Measurements from ENCODE around the gene PRKACG.
"Not testable (repeated sequence)": the region's sequence is repeated elsewhere in the genome, so short reads cannot be mapped to it uniquely, and the experiment has no call there.

PRKACG gene

GRCh38 chr9:69014013-69014412, at the start of gene PRKACG:
PRKACG (minus strand) TSS chr9:69014113; CDS start chr9:69014092, 21 bp downstream.
- DNase-seq (ENCODE audit: low read depth, low spot score) = no peak

- DNase-seq (ENCODE audit: low read depth, low spot score) = no peak
Measured at GRCh38 chr9:69062195-69062594, 48.3 kb upstream of the PRKACG start.

GRCh38 chr9:69060766-69061165, 46.9 kb upstream of the PRKACG start:
- no peak for DNase-seq (ENCODE audit: low read depth, low spot score)

GRCh38 chr9:69058101-69058500, 44.2 kb upstream of the PRKACG start:
- no peak for DNase-seq (ENCODE audit: low read depth, low spot score)

- no peak for DNase-seq (ENCODE audit: low read depth, low spot score)
Measured at GRCh38 chr9:69056191-69056815, 42.4 kb upstream of the PRKACG start.

- DNase-seq (ENCODE audit: low read depth, low spot score) = no peak
Measured at GRCh38 chr9:69054989-69055388, 41.1 kb upstream of the PRKACG start.

- DNase-seq (ENCODE audit: low read depth, low spot score) = not testable (repeated sequence)
Measured at GRCh38 chr9:69050936-69051335, 37.0 kb upstream of the PRKACG start.

- DNase-seq (ENCODE audit: low read depth, low spot score) = no peak
Measured at GRCh38 chr9:69049094-69049493, 35.2 kb upstream of the PRKACG start.

GRCh38 chr9:69047371-69047770, 33.5 kb upstream of the PRKACG start:
- peak; percentile 62 for DNase-seq (ENCODE audit: low read depth, low spot score)

GRCh38 chr9:69046723-69047122, 32.8 kb upstream of the PRKACG start:
- no peak for DNase-seq (ENCODE audit: low read depth, low spot score)

GRCh38 chr9:69045821-69046220, 31.9 kb upstream of the PRKACG start:
- DNase-seq (ENCODE audit: low read depth, low spot score) = no peak

GRCh38 chr9:69044240-69045219, 30.6 kb upstream of the PRKACG start:
- DNase-seq (ENCODE audit: low read depth, low spot score) = peak; percentile 68

GRCh38 chr9:69040646-69041045, 26.7 kb upstream of the PRKACG start:
- DNase-seq (ENCODE audit: low read depth, low spot score) = no peak

- no peak for DNase-seq (ENCODE audit: low read depth, low spot score)
Measured at GRCh38 chr9:69036799-69037198, 22.9 kb upstream of the PRKACG start.

- DNase-seq (ENCODE audit: low read depth, low spot score) = no peak
Measured at GRCh38 chr9:69036309-69036708, 22.4 kb upstream of the PRKACG start.

GRCh38 chr9:69035438-69036308, 21.8 kb upstream of the PRKACG start, which contains the start of gene FXN:
FXN (plus strand) TSS chr9:69035752; CDS start chr9:69035783, 31 bp downstream.
- DNase-seq (ENCODE audit: low read depth, low spot score) = peak; percentile 33

GRCh38 chr9:69034071-69034470, 20.2 kb upstream of the PRKACG start:
- no peak for DNase-seq (ENCODE audit: low read depth, low spot score)

GRCh38 chr9:69030851-69031645, 17.1 kb upstream of the PRKACG start:
- no peak for DNase-seq (ENCODE audit: low read depth, low spot score)

- no peak for DNase-seq (ENCODE audit: low read depth, low spot score)
Measured at GRCh38 chr9:69029535-69029934, 15.6 kb upstream of the PRKACG start.

- no peak for DNase-seq (ENCODE audit: low read depth, low spot score)
Measured at GRCh38 chr9:69028754-69029153, 14.8 kb upstream of the PRKACG start.
